GM12878 (cell line): ENCODE results near the gene CNTNAP5. TPM values are rescaled to one million over a fixed set of nuclear protein-coding genes. Genes with fewer than 3 reads are reported as not detected.

Experiments
- ATAC-seq: fragments of 200-7000 bp; cut with Tn5 transposase; 3 replicates; pipeline ENCODE4 v1.9.1; 2020; ENCODE audit warnings: mild to moderate bottlenecking, moderate library complexity
- BruUV-seq: library from RNA; stranded (reverse); fragments of 400-500 nt; replicated peaks from 2 replicates; lab custom pipeline; 2021; lab: Mats Ljungman, UMichigan
- CTCF ChIA-PET: fragments of 300-600 bp; sonication (Branson Sonifier 250); formaldehyde crosslinking; extraction: SDS; loops from one replicate; lab custom pipeline; 2021; ENCODE audit warnings: inconsistent platforms; lab: Yijun Ruan, JAX
- POLR2A ChIA-PET: fragments of 350-600 bp; formaldehyde crosslinking; extraction: SDS; loops from one replicate; lab custom pipeline; 2021; ENCODE audit warnings: inconsistent platforms; lab: Charles Lee
- RAD21 ChIA-PET: fragments of 300-600 bp; sonication (Branson Sonifier 250); formaldehyde crosslinking; loops from one replicate; lab custom pipeline; 2023; ENCODE audit warnings: antibody characterized with exemption; ENCODE audit not compliant: unreplicated experiment; lab: Charles Lee
- SMC1A ChIA-PET: fragments of 300-600 bp; sonication (Branson Sonifier 250); formaldehyde crosslinking; loops from one replicate; lab custom pipeline; 2023; ENCODE audit not compliant: unreplicated experiment, uncharacterized antibody; lab: Charles Lee
- DNase-seq: peaks from one replicate; pipeline ENCODE4 v3.0.0-alpha.2; 2011; ENCODE audit warnings: low read depth, low spot score
- FAIRE-seq: peaks from 3 replicates; lab custom pipeline; 2011; peaks lifted over from hg19 to GRCh38; lab: Jason Lieb, UNC
- H2AFZ ChIP-seq: 2 replicates; pipeline ENCODE4 v1.6.0; 2011; ENCODE audit warnings: low read depth, low read length, control low read depth; ENCODE audit not compliant: control insufficient read depth
- H3K27ac ChIP-seq: 2 replicates; pipeline ENCODE4 v1.5.1; 2011; ENCODE audit warnings: control low read depth; ENCODE audit not compliant: control insufficient read depth, insufficient read depth
- H3K27me3 ChIP-seq, 2 experiments: replicated peaks in 1 of 2; 2 replicates each; pipeline versions ENCODE4 v1.6.0 to v1.6.1; 2011; ENCODE audit warnings: low read length in 1 of 2; ENCODE audit not compliant: control insufficient read depth in 2 of 2, insufficient read depth in 2 of 2
- H3K36me3 ChIP-seq, 2 experiments: 2 replicates each; pipeline ENCODE4 v1.5.1; 2011; ENCODE audit warnings: low read length in 1 of 2; ENCODE audit not compliant: control insufficient read depth in 2 of 2, insufficient read depth in 2 of 2
- H3K4me1 ChIP-seq: 2 replicates; pipeline ENCODE4 v1.6.1; 2011; ENCODE audit warnings: mild to moderate bottlenecking, low read length, moderate library complexity, mixed read lengths; ENCODE audit not compliant: control insufficient read depth, insufficient read depth
- H3K4me2 ChIP-seq: 2 replicates; pipeline ENCODE4 v1.6.0; 2011; ENCODE audit warnings: control low read depth; ENCODE audit not compliant: control insufficient read depth, insufficient read depth
- H3K4me3 ChIP-seq: fragments of 200-600 bp; sonication (generic); 2 replicates; pipeline ENCODE4 v1.5.1; 2016
- H3K79me2 ChIP-seq: 2 replicates; pipeline ENCODE4 v1.6.0; 2011; ENCODE audit warnings: low read length; ENCODE audit not compliant: control insufficient read depth, insufficient read depth
- H3K9ac ChIP-seq: 2 replicates; pipeline ENCODE4 v1.8.0; 2011; ENCODE audit warnings: low read length, control low read depth, mixed read lengths; ENCODE audit not compliant: control insufficient read depth, insufficient read depth
- H3K9me3 ChIP-seq: replicated peaks from 3 replicates; pipeline ENCODE4 v1.5.1; 2011; ENCODE audit warnings: mild to moderate bottlenecking, low read length; ENCODE audit not compliant: control insufficient read depth, insufficient read depth
- H4K20me1 ChIP-seq: 2 replicates; pipeline ENCODE4 v1.6.0; 2011; ENCODE audit not compliant: control insufficient read depth, insufficient read depth
- BCL3 ChIP-seq: IDR thresholded peaks from 2 replicates; pipeline ENCODE4 v1.6.1; 2011; ENCODE audit warnings: borderline replicate concordance, low read depth, mild to moderate bottlenecking, moderate library complexity, low read length; ENCODE audit not compliant: insufficient read depth, poor library complexity, severe bottlenecking
- CHD1 ChIP-seq: IDR thresholded peaks from 2 replicates; pipeline ENCODE4 v1.6.1; 2012; ENCODE audit warnings: low read depth, low read length, improper control_type of control experiment
- CREM ChIP-seq: IDR thresholded peaks from 2 replicates; pipeline ENCODE4 v1.6.1; 2014; ENCODE audit warnings: antibody characterized with exemption, low read depth
- DPF2 ChIP-seq: fragments of 450-650 bp; IDR thresholded peaks from 2 replicates; pipeline ENCODE4 v1.6.1; 2017; ENCODE audit warnings: mild to moderate bottlenecking
- EZH2 ChIP-seq: IDR thresholded peaks from 2 replicates; pipeline ENCODE4 v1.6.1; 2012; ENCODE audit warnings: low read depth, mild to moderate bottlenecking, control low read depth, inconsistent platforms, low read length, borderline replicate concordance; ENCODE audit not compliant: control insufficient read depth
- IKZF1 ChIP-seq: fragments of 450-650 bp; conservative IDR thresholded peaks from 2 replicates; pipeline ENCODE4 v1.6.1; 2017; ENCODE audit warnings: antibody characterized with exemption, mild to moderate bottlenecking
- IKZF2 ChIP-seq, 2 experiments: fragments of 450-650 bp; IDR thresholded peaks; 2 replicates each; pipeline ENCODE4 v1.6.1; 2017; ENCODE audit warnings: mild to moderate bottlenecking in 2 of 2, moderate library complexity in 2 of 2
- IRF5 ChIP-seq: fragments of 450-650 bp; IDR thresholded peaks from 2 replicates; pipeline ENCODE4 v1.6.1; 2017; ENCODE audit warnings: borderline replicate concordance
- KDM1A ChIP-seq: fragments of 200-600 bp; sonication (generic); IDR thresholded peaks from 2 replicates; pipeline ENCODE4 v1.6.1; 2016; ENCODE audit warnings: borderline replicate concordance
- NFXL1 ChIP-seq: fragments of 450-650 bp; IDR thresholded peaks from 2 replicates; pipeline ENCODE4 v1.6.1; 2017; ENCODE audit warnings: antibody characterized with exemption, mild to moderate bottlenecking, borderline replicate concordance
- NR2C1 ChIP-seq: fragments of 450-650 bp; IDR thresholded peaks from 2 replicates; pipeline ENCODE4 v1.6.1; 2017; ENCODE audit warnings: antibody characterized with exemption, mild to moderate bottlenecking, moderate library complexity
- PML ChIP-seq: IDR thresholded peaks from 2 replicates; pipeline ENCODE4 v1.6.1; 2012; ENCODE audit warnings: low read length, inconsistent platforms
- RFX5 ChIP-seq: IDR thresholded peaks from 2 replicates; pipeline ENCODE4 v1.6.1; 2011; ENCODE audit warnings: low read depth, low read length, improper control_type of control experiment
- TARDBP ChIP-seq: IDR thresholded peaks from 2 replicates; pipeline ENCODE4 v1.6.1; 2016; ENCODE audit warnings: borderline replicate concordance
- TBL1XR1 ChIP-seq: IDR thresholded peaks from 2 replicates; pipeline ENCODE4 v1.6.1; 2012; ENCODE audit warnings: low read depth, low read length, improper control_type of control experiment
- TCF7 ChIP-seq: IDR thresholded peaks from 2 replicates; pipeline ENCODE4 v1.6.1; 2014; ENCODE audit warnings: antibody characterized with exemption, borderline replicate concordance
- ZBTB40 ChIP-seq: fragments of 450-650 bp; IDR thresholded peaks from 2 replicates; pipeline ENCODE4 v1.6.1; 2016; ENCODE audit warnings: mild to moderate bottlenecking, moderate library complexity, borderline replicate concordance
- ZNF24 ChIP-seq: fragments of 450-650 bp; IDR thresholded peaks from 2 replicates; pipeline ENCODE4 v1.6.1; 2017; ENCODE audit warnings: antibody characterized with exemption, mild to moderate bottlenecking
- ZSCAN29 ChIP-seq: fragments of 450-650 bp; IDR thresholded peaks from 2 replicates; pipeline ENCODE4 v1.6.1; 2017; ENCODE audit warnings: mild to moderate bottlenecking, moderate library complexity
- in situ Hi-C: fragments of 300-500 bp; cut with MboI; formaldehyde crosslinking; loops from 9 replicates; pipeline ENCODE4 v1.14.3; 2018; ENCODE audit warnings: mixed read lengths
- intact Hi-C: fragments of 100-400 bp; cut with micrococcal nuclease; formaldehyde crosslinking; loops from one replicate; pipeline ENCODE4 v1.14.2; 2022; ENCODE audit not compliant: unreplicated experiment
- polyA plus RNA-seq, 11 experiments: library from polyadenylated mRNA; depleted of rRNA in 4 of 11; unstranded in 6 of 11; stranded (reverse) in 5 of 11; fragments of >200 nt; fragmentation: Nextera tagmentation in 4 of 11; fragmentation: Illumina TruSeq in 1 of 11; extraction: Ambion mirVana in 4 of 11; extraction: Trizol in 1 of 11; gene quantifications; 1 replicate in 1 of 11; 2 replicates in 10 of 11; pipeline versions ENCODE4 v1.2.1 to v1.2.3, GENCODE V29; 2011 to 2016; ENCODE audit warnings: inconsistent platforms in 2 of 11, missing spikeins in 2 of 11, low read depth in 1 of 11
- total RNA-seq, 4 experiments: library from RNA; depleted of rRNA in 3 of 4; stranded (reverse); fragments of >200 nt in 3 of 4; fragmentation: Illumina TruSeq in 1 of 4; extraction: Trizol in 1 of 4; gene quantifications; 2 replicates each; pipeline versions ENCODE4 v1.2.1 to v1.2.3, GENCODE V29; 2013 to 2021

CNTNAP5 gene
- total and polyA plus RNA-seq, 10 of the 15 experiments (the other 5 are each of a cell fraction or from before 2014, with no cell fraction given), result not detected

GRCh38 chr2:124180635-124181034, 155.5 kb downstream of the CNTNAP5 start:
- ChIA-PET CTCF (interaction anchor here (0.9 kb wide), 1 partner anchor 13 kb away, joined by 4 read pairs; no protein-coding TSS in a partner anchor), POLR2A (no interaction called here), SMC1A (no interaction called here), RAD21 (no interaction called here)
- intact Hi-C loops, result no loop called here
- no TSS peak for BruUV-seq
- no peak overlapping the region for H3K4me3 ChIP-seq
- no peak overlapping the region for H2AFZ ChIP-seq
- TF ChIP-seq ZBTB40, result no peak
- TF ChIP-seq ZNF24, result no peak
- TF ChIP-seq BCL3, result no peak
- TF ChIP-seq KDM1A, result no peak
- no peak for TF ChIP-seq TCF7
- TF ChIP-seq CREM, result no peak
- no peak for TF ChIP-seq DPF2
- no peak for TF ChIP-seq EZH2
- TF ChIP-seq TBL1XR1, result no peak
- TF ChIP-seq TARDBP, result no peak
- no peak for TF ChIP-seq CHD1
- TF ChIP-seq IKZF2 (IDR thresholded peaks at IDR 0.05), result no peak
- no peak for TF ChIP-seq IRF5
- no peak for TF ChIP-seq PML
- no peak for TF ChIP-seq NFXL1
- TF ChIP-seq RFX5, result no peak
- TF ChIP-seq IKZF1, result no peak
- no peak for TF ChIP-seq ZSCAN29
- no peak for TF ChIP-seq NR2C1
- no peak for DNase-seq
- H3K36me3 ChIP-seq, result no peaks in the 10 kb centered on the region
- H3K27me3 ChIP-seq, result no peaks in the 10 kb centered on the region
- ATAC-seq, result no peak
- H3K4me1 ChIP-seq, result no peaks in the 10 kb centered on the region
- no peaks in the 10 kb centered on the region for H3K79me2 ChIP-seq
- H3K9me3 ChIP-seq, result no peaks in the 10 kb centered on the region
- in situ Hi-C loops, result no loop called here
- H3K27ac ChIP-seq, result no peak overlapping the region
- H4K20me1 ChIP-seq, result no peaks in the 10 kb centered on the region
- FAIRE-seq, result no peak
- H3K4me2 ChIP-seq, result no peak overlapping the region
- no peak overlapping the region for H3K9ac ChIP-seq
